Amygdala (tissue), 56 donors: ENCODE measurements around the gene COL6A1.
A peak's percentile ranks its signal among the peaks of the same experiment; 100 is the strongest.
"Not testable (repeated sequence)": the region's sequence is repeated elsewhere in the genome, so short reads cannot be mapped to it uniquely, and the experiment has no call there.

Source experiments
- DNase-seq, 56 donors: peaks; one replicate each; lab custom pipeline; 2025; lab: John Stamatoyannopoulos, UW

The COL6A1 gene

DNA sequence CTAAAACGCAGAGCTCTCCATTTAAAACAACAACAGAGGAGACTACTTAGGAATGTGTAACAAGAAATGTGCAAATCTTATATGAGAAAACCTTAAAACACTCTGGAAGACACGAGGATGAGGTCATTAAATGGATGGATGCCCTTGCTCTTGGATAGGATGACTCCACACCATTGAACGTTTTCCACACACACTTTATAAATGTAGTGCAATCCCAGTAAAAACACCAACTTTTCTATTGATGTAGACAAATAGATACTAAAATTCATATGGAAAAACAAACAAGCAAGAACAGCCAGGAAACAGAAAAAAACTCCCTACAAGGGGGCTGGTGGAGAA is 18.4 kb upstream of the COL6A1 start:
- no peak for DNase-seq

DNA sequence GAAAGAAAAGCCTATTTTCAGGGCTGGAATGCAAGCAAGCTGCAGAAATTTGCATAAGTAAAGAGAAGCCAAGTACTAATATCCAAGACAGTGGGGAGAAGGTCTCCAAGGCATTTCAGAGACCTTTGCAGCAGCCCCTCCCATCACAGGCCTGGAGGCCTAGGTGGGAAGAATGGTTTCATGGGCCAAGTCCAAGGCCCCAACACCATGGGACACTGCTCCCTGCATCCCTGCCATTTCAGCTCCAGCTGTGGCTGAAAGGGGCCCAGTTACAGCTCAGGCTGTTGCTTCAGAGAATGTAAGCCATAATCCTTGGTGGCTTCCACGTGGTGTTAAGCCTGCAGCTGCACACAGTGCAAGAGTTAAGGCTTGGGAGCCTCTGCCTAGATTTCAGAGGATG is 16.9 kb upstream of the COL6A1 start:
- no peak for DNase-seq

DNA sequence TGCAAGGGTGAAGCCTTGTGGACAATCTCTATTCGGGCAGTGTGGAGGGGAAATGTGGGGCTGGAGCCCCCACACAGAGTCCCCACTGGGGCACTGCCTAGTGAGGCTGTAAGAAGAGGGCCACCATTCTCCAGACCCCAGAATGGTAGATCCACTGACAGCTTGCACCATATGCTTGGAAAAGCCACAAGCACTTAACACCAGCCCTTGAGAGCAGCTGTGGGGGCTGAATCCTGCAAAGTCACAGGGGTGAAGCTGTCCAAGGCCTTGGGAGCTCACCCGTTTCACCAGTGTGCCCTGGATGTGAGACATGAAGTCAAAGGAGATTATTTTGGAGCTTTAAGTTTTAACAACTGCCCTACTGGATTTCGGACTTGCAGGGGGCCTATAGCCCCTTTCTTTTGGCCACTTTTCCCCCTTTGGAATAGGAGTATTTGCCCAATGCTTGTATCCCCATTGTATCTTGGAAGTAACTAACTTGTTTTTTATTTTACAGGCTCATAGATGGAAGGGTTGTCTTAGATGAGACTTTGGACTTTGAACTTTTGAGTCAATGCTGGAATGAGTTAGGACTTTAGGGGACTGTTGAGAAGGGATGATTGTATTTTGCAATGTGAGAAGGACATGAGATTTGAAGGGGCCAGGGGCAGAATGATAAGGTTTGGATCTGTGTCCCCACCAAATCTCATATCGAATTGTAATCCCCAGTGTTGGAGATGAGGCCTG is 16.3 kb upstream of the COL6A1 start:
- no peak for DNase-seq

GRCh38 chr21:45966791-45967394 is 14.7 kb upstream of the COL6A1 start:
- no peak for DNase-seq

- no peak for DNase-seq
These were observed 11.5 kb upstream of the COL6A1 start for GRCh38 chr21:45969921-45970673.

DNA sequence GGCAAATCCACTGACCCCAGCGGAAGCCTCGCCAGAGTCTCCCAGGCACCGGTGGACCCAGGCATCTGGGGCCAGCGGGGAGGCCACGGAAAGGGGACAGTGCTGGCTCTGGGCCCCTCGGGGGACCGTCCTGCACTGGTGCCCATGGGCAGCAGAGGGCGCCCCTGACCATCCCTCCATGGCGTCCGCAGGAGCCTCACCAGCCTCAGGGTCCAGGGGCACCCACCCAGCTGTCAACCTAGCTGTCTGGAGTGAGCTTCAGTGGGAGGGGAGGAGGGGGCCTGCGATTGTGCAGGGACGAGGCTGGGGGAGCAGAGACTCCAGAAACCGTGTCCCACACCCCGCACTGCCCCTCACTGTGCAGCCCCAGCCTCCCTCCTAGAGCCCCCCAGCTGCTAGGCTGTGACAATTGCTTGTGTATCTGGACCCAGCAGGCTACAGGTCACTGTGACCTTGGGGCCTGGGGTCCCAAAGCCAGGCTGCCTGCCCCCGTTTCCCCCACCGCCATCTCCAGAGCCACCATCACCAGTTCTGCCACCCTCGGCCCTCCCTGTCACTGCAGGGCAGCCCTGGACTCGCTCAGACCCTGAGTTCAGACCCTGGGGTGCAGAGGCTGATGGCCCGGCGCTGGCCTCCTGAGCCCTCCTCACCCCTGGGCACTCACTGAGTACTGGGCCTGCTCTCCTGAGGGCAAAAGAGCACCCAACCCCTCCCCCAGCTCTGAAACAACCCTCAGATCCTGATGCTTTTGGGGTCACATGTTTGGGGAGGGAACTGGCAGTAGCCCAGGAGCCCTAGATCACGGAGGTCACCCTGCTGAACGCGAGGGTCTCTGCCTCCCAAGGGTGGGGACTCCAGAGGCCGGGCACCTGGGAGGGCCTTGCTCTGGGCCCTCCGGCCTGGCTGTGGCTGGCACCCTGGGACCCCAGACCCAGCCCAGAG is 10.6 kb upstream of the COL6A1 start:
- peak in 9 of 56 donors; percentile 8 to 59 (median 35) for DNase-seq

- DNase-seq: peak in 1 of 56 donors; percentile 15
These were observed 9.8 kb upstream of the COL6A1 start for GRCh38 chr21:45971616-45972352.

DNA sequence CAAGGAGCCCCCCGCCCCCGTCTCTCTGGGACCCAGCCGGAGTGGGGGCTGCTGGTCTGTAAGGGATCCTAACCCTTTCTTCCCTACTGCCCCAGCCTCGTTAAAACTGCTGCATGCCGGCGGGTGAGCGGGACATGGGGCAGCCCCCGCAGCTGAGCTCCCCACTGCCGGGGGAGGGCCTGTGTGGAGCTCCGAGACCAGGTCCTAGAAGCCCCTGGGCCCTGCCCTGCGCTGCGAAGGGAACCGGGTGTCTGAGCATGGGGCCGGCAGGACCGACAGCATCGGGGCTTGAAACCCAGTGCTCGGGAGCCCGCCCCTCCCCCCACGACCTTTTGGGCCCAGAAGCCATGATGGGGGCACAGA is 9.2 kb upstream of the COL6A1 start:
- no peak for DNase-seq

GRCh38 chr21:45972716-45973474 is 8.7 kb upstream of the COL6A1 start:
- DNase-seq: no peak

GRCh38 chr21:45973475-45974072 is 8.0 kb upstream of the COL6A1 start:
- DNase-seq: peak in 11 of 56 donors; percentile 19 to 55 (median 35)

DNA sequence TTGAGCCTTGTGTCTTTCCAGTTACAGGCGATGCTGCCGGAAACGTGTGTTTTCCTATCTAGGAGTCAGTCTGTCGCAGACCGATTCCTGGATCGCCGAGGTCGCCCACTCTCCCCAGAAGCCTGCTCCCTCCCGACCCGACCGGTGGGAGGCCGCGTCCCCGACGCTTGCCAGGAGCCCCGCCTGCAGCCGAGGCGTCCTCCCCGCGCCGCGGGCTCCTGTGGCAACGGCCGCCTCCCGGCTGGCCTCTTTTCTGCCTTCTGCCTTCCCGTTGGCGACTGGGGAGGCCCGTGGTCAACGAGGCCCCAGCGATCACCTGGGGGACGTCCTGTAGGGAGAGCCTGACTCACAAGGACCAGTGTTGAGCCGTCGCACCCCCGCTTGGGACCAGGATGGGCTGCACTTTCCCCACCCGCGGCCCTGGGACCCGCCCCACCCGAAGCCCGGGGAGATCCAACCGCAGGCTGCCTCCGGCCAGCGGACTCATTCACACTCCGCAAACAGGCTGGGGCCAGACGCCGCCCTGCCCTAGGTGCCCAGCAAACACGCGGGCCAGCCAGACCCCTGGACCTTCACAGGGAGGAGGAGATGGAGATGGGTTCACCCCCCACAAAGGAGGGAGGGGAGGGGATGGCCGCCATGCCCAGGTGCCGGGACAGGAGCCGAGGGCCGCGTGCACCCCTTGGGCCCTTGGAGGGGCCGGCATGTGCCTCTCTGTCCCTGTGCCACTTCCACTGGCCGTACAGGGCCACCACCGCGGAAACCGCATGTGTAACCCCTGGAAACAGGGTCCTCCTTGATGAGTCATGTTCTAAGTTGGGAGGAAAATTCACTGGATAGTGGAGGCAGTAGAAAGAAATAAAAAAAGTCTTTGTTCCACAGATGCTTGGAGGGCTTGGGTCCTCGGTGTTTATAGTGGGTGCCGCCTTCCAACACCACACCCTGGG is 7.2 kb upstream of the COL6A1 start:
- DNase-seq: no peak

- no peak for DNase-seq
These were observed 6.4 kb upstream of the COL6A1 start for GRCh38 chr21:45975020-45975666.

DNA sequence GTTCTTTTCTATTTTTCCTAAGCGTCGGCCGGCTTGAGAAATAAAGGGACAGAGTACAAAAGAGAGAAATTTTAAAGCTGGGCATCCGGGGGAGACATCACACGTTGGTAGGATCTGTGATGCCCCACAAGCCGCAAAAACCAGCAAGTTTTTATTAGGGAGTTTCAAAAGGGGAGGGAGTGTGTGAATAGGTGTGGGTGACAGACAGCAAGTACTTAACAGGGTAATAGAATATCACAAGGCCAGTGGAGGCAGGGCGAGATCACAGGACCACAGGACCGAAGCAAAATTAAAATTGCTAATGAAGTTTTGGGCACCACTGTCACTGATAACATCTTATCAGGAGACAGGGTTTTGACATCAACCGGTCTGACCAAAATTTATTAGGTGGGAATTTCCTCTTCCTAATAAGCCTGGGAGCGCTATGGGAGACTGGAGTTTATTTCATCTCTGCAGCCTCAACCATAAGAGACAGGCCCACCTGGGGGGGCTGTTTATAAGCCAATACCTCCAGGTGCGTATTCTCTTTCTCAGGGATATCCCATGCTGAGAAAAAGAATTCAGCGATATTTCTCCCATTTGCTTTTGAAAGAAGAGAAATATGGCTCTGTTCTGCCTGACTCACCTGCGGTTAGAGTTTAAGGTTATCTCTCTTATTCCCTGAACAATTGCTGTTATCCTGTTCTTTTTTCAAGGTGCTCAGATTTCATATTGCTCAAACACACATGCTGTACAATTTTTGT is 5.7 kb upstream of the COL6A1 start:
- not testable (repeated sequence) for DNase-seq

DNA sequence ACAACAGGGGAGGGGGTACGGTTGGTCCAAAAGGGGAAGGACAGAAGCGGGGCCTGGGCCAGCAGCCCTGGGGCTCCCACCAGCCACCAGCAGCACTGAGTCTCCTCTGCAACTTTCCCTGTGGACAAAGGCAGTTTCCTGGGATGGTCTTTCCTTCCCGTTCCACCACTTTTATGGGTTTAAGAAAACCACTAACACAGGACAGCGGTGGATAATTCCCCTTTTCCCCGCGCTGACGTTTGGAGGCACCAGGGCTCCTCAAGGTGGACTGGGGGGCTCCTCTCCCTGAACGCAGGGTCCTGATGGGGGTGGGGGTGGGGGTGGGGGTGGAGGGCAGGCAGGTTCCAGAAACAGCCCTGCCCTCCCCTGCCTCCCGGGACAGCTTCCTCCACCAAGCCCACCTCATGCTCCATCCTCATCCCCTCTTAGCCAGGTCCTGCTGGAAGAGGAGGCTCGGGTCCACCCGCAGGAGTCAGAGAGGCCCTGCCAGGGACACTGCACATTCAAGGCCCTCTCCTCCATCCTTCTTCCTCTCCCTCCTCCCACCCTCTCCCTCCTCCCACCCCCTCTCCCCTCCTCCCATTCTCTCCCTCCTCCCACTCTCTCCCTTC is 4.8 kb upstream of the COL6A1 start:
- no peak for DNase-seq

- DNase-seq: no peak
These were observed 4.2 kb upstream of the COL6A1 start for GRCh38 chr21:45977396-45977795.

GRCh38 chr21:45979141-45979631 is 2.4 kb upstream of the COL6A1 start:
- no peak for DNase-seq
